HG02610 (cell line): ENCODE measurements around the gene NME4.

Experiments
- ATAC-seq: cut with Tn5 transposase; IDR thresholded peaks from one replicate; pipeline ENCODE4 v1.9.1; 2021; ENCODE audit warnings: mild to moderate bottlenecking, moderate library complexity; ENCODE audit not compliant: unreplicated experiment

NME4 gene

DNA sequence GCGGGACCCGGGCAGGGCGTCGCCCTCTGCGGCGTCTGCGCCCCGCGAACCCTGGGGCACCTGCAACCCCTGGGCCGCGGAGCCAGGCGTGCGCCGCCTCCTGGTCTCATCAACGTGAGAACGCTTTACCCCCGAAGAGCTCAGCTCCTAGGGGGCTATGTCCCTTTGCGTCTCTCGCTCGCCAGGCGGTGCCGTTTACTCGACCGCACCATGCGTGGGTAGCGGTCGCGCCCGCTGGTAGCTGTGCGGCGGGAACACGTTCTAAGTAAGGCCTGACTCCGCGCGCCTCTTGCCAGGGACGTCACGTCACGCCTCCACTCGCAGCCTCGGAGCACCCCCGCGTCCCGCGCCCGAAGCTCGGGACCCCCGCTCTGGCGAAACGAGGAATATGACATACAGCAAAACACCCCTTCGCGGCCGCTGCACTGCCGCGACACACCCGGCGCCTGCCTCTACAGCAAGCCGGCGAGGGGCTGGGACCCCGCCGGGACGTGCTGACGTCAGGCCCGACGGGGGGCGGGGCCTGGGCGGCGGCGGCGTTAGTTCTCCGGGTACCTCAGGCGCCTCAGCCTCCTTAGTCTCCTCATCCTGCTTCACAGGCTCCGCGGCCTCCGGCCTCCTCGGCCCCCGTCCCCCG, 28.2 kb downstream of the NME4 start, which contains the start of gene RAB11FIP3:
TSS of gene RAB11FIP3 (plus strand) at position 568 of the 637 bp plus-strand sequence. CDS start 358 bp downstream, outside the sequence.
- ATAC-seq: peak; percentile 85

DNA sequence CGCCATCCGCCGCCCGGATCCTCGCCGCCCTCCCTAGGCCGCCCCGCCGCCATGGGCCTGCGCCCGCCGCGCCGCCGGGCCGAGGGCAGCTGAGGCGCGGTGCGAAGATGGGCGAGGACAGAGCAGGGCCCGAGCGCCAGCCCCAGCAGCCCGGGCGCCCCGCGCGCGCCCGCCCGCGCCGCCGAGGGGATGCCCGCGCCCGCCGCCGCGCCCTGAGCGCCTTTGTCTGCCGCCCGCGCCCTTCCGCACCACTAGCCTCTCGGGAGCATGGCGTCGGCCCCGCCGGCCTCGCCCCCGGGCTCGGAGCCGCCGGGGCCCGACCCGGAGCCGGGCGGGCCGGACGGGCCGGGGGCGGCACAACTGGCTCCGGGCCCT, 28.7 kb downstream of the NME4 start:
- ATAC-seq: peak; percentile 31

DNA sequence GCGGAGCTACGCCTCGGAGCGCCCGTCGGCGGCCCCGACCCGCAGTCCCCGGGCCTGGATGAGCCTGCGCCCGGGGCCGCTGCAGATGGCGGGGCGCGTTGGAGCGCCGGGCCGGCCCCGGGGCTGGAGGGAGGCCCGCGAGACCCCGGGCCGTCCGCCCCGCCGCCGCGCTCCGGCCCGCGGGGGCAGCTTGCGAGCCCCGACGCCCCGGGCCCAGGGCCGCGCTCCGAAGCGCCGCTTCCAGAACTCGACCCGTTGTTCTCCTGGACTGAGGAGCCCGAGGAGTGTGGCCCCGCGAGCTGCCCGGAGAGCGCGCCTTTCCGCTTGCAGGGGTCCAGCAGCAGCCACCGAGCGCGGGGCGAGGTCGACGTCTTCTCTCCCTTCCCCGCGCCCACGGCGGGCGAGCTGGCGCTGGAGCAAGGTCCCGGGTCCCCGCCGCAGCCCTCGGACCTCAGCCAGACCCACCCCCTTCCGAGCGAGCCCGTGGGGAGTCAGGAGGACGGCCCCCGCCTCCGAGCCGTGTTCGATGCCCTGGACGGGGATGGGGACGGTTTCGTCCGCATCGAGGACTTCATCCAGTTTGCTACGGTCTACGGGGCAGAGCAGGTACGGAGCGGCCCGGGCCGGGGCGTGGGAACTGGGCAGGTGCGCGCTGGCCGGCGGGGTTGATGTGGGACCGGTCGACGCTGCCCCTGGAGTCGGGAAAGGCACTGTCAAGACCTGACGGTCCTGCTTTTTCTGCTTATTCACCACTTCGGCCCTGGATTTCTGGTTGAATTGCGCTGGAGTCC, 29.3 kb downstream of the NME4 start:
- ATAC-seq: peak; percentile 5

DNA sequence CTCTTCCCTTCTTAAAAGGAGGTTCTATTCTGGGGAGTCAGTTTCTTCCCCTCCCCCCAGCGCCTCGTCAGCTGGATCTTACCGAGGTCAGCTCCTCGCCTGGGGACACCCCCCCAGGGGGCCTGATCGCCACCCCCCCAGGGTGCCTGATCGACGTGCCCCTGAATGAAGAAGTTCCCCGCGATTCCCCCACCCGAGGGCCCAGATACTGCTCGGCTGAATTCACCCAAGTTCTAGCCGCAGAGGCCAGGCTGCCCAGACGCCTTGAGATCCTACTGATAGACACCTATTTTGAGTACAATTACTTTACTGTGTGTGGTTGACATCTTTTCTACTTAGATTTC, 29.9 kb downstream of the NME4 start:
- ATAC-seq: no peak

DNA sequence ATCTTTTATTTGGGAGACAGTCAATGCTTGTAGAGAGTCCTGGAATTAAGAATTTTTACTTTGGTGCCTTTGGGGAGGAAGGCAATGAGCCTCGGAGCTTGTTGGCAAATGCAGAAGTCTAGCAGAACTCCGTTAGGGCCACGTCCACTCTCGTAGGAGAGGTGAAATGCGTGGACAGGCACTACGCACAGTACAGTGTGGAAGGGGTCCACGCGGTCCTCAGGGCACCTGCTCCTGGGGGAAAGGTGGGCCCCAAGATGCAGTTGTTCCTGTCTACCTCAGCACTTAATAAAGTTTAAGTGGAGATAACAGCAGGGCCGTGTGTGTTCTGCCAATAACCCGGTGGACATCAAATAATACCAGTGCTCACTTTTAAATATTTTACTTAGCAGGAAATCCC, 30.3 kb downstream of the NME4 start:
- ATAC-seq: no peak

DNA sequence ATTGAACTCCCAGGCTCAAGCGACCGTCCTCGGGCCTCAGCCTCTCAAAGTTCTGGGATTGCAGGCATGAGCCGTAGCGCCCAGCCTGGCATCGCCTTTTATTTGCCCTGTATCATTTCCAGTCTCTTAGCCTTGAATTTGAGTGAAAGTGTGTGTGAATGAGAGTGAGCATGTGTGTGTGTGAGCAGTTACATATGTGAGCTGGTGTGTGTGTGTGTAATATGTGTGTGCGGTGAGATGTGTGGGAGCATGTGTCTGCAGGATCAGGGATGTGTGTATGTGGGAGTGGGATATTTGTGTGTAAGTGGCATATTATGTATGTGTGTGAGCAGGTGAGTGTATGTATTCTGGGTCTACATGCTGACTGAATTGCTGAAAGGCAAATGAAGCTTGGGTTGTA, 33.9 kb downstream of the NME4 start:
- no peak for ATAC-seq

DNA sequence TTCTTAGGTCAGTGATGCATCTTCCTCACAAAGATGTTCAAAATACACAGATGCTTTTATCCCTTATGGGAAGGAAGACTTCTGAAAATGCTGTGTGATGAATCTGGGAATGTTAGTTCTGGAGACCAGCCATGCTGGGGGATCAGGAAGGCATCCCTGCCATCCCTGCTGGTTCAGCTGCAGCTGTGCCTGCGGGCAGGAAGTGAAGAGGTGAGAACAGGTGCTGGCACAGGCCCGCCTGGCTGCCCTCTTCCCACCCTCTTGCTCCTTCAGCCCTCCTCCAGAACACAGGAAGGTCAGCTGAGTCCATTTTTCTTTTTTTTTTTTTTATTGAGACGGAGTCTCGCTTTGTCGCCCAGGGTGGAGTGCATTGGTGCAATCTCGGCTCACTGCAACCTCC, 43.6 kb downstream of the NME4 start:
- no peak for ATAC-seq

DNA sequence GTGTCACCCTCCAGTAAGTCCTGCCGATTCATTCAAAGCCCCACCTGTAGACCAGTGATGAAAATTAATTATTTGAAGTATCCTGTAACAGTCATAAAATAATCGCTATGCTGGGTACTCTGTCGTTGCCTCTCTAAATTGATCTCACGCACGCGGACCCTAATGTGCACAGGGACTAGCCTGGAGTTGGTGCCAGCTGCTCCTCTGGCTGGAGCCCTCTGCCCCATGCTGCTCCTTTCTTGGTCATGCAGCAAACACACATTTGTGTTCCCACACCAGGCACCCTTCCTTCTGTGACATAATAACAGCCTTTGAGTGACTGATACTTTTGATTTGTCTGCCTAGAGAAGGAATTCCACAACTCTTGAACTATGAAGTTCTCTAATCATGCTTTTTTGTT, 44.4 kb downstream of the NME4 start:
- no peak for ATAC-seq

DNA sequence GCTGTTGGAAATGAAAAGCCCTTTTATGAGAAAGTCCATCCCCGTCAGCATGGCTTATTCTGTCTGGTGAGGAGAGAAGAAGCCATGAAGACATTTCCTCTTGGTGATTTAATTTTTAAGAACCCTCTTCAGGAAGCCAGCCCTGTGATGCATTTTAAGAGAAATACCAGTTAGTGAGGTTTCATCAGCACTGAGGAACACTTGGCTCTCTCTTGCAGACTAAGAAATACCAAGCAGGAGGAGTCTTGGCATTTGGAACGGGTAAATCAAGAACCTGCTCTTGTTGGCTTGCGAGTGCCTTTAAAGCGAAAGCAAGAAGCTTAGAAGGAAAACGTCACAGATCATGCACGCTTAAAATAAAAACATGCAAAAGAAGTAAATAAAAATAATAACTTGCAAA, 46.0 kb downstream of the NME4 start:
- ATAC-seq: no peak

DNA sequence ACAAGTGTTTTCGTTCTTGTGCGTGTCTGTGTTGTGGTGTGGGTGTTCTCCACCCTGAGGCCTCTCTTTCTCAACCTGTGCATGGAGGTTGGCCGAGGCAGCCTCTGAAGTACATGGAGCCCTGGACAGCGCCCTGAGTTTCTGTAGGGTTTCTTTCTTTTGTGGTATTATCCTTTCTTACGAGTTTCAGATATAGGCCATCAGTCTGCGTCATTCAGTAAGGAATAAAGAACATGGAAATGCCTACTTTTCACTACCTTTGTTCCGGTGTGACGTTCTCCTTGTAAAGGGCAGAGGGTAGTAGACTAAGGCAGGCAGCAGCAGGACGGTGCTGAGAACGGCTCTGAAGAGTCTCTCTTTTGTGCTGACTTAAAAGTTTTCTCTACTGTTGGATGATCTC, 47.0 kb downstream of the NME4 start:
- no peak for ATAC-seq

DNA sequence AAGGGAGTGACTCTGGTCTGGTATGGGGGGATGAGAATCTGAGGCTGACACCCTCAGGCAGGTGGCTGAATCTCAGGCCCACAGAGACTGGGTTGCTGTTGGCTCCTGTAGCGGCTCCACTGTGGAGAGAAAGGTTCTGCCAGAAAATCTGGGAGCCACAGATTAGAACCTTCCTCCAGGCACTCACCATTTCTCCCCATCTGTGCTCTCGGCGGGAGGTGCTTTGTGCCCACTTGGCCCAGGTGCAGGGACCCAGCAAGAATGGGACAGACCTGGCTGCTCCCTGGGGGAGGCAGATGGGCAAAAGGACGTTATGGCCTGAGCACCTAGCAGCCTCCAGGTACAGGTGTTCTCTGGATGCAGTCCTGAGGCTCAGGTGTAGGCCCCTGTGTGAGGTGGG, 48.6 kb downstream of the NME4 start:
- no peak for ATAC-seq
